Activated gamma-delta T cell treated with anti-CD3 and anti-CD28 coated beads, Interleukin-2, amount 50 U/mL, for 16 hours (primary cell): Measurements from ENCODE around the gene RBM17.
"Not testable (repeated sequence)": the region's sequence is repeated elsewhere in the genome, so short reads cannot be mapped to it uniquely, and the experiment has no call there.

ENCODE experiments used
- DNase-seq: peaks from one replicate; pipeline ENCODE4 v3.0.0-alpha.2; 2020; ENCODE audit warnings: low read depth

The RBM17 gene

GRCh38 chr10:6088721-6089333 lies at the start of gene RBM17:
TSS of gene RBM17 (plus strand) at chr10:6089034. CDS start at chr10:6097066, 8,032 bp downstream.
- DNase-seq, result peak; percentile 95

GRCh38 chr10:6039711-6040110 lies 49.1 kb upstream of the RBM17 start:
- no peak for DNase-seq

GRCh38 chr10:6040205-6040604 lies 48.6 kb upstream of the RBM17 start:
- no peak for DNase-seq

GRCh38 chr10:6043377-6043776 lies 45.5 kb upstream of the RBM17 start:
- DNase-seq, result not testable (repeated sequence)

- no peak for DNase-seq
Measured at GRCh38 chr10:6044060-6044459, 44.8 kb upstream of the RBM17 start.

- DNase-seq, result no peak
Measured at GRCh38 chr10:6044751-6045313, 44.0 kb upstream of the RBM17 start.

- DNase-seq, result no peak
Measured at GRCh38 chr10:6045314-6045848, 43.5 kb upstream of the RBM17 start.

GRCh38 chr10:6045878-6046772 lies 42.7 kb upstream of the RBM17 start:
- DNase-seq, result no peak

- no peak for DNase-seq
Measured at GRCh38 chr10:6046773-6047611, 41.8 kb upstream of the RBM17 start.

- no peak for DNase-seq
Measured at GRCh38 chr10:6047847-6048246, 41.0 kb upstream of the RBM17 start.

GRCh38 chr10:6048281-6049030 lies 40.4 kb upstream of the RBM17 start:
- no peak for DNase-seq

- no peak for DNase-seq
Measured at GRCh38 chr10:6049031-6049400, 39.8 kb upstream of the RBM17 start.

- peak; percentile 90 for DNase-seq
Measured at GRCh38 chr10:6050801-6051445, 37.9 kb upstream of the RBM17 start.

- peak; percentile 79 for DNase-seq
Measured at GRCh38 chr10:6052247-6053221, 36.3 kb upstream of the RBM17 start.

- no peak for DNase-seq
Measured at GRCh38 chr10:6053303-6053702, 35.5 kb upstream of the RBM17 start.

- DNase-seq, result no peak
Measured at GRCh38 chr10:6053816-6054631, 34.8 kb upstream of the RBM17 start.

GRCh38 chr10:6054884-6055283 lies 34.0 kb upstream of the RBM17 start:
- DNase-seq, result no peak

GRCh38 chr10:6055929-6056328 lies 32.9 kb upstream of the RBM17 start:
- no peak for DNase-seq
